ENCODE data around the gene HPSE2.

GRCh38 chr10:98814470-98814869, 421.2 kb downstream of the HPSE2 start:
- TF ChIP-seq CTCF (IDR thresholded peaks at IDR 0.05; ENCODE audit: insufficient read depth, low read length, poor library complexity, severe bottlenecking) (no peak), EZH2phosphoT487 (conservative IDR thresholded peaks at IDR 0.05; ENCODE audit: low read length) (no peak)
